Left ventricle myocardium inferior (tissue), 1 donor: ENCODE measurements around the gene KRTAP3-2. TPM values are rescaled to one million over a fixed set of nuclear protein-coding genes. Genes with fewer than 3 reads are reported as not detected.

Experiments
- DNase-seq: peaks from one replicate; pipeline ENCODE4 v3.0.0-alpha.2; 2020
- H3K27ac ChIP-seq: fragments of 200-600 bp; replicated peaks from 2 replicates; pipeline ENCODE4 v1.8.0; 2021
- H3K27me3 ChIP-seq: fragments of 200-600 bp; 2 replicates; pipeline ENCODE4 v1.8.0; 2021; ENCODE audit warnings: low read depth
- H3K36me3 ChIP-seq: fragments of 200-600 bp; 2 replicates; pipeline ENCODE4 v1.8.0; 2021
- H3K4me1 ChIP-seq: fragments of 200-600 bp; 2 replicates; pipeline ENCODE4 v1.8.0; 2021
- H3K4me3 ChIP-seq: fragments of 200-600 bp; 2 replicates; pipeline ENCODE4 v1.8.0; 2021; ENCODE audit warnings: mild to moderate bottlenecking, moderate library complexity
- H3K9me3 ChIP-seq: fragments of 200-600 bp; replicated peaks from 2 replicates; pipeline ENCODE4 v1.8.0; 2021
- intact Hi-C: fragments of 100-400 bp; cut with micrococcal nuclease; formaldehyde crosslinking; loops from one replicate; pipeline ENCODE4 v1.11.0; 2022
- total RNA-seq: library from RNA; stranded (reverse); fragmentation: NEBNext Ultra II Directional; extraction: Animal tissue kit (Norgen Biotek cat#: 25700); gene quantifications from one replicate; pipeline ENCODE4 v1.2.1, GENCODE V29; 2021
- TF ChIP-seq, protein P1 (sequence below): fragments of 200-600 bp; IDR thresholded peaks from 2 replicates; pipeline ENCODE4 v1.8.0; 2021; ENCODE audit warnings: antibody characterized with exemption, mild to moderate bottlenecking, borderline replicate concordance
- donor health status: DM: no; HTN: yes; CAD: no; lungs with severe emphysema.

The KRTAP3-2 gene
- total RNA-seq, 1 donor from 2014 or later, result not detected

DNA sequence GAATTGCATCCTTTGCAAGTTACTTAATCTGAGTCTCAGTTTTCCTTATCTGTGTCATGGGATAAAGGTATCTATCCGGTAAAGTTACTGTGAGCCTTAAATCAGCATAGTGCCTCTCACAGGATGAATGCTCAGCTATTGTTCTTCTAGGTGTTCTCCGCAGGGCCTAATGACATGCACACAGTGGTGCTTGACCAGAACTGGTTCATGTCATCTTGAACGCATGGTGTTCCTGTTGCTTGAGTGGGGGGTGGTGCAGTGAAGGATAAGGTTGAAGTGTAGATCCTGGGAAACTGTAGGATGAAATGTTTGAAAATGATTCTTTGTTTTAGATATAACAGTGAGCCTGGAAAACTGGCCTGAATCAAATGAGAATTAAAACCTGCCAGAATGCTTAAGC lies 19.6 kb downstream of the KRTAP3-2 start:
- no peak for DNase-seq
- no peak overlapping the region for H3K27ac ChIP-seq
- TF ChIP-seq, protein P1, sequence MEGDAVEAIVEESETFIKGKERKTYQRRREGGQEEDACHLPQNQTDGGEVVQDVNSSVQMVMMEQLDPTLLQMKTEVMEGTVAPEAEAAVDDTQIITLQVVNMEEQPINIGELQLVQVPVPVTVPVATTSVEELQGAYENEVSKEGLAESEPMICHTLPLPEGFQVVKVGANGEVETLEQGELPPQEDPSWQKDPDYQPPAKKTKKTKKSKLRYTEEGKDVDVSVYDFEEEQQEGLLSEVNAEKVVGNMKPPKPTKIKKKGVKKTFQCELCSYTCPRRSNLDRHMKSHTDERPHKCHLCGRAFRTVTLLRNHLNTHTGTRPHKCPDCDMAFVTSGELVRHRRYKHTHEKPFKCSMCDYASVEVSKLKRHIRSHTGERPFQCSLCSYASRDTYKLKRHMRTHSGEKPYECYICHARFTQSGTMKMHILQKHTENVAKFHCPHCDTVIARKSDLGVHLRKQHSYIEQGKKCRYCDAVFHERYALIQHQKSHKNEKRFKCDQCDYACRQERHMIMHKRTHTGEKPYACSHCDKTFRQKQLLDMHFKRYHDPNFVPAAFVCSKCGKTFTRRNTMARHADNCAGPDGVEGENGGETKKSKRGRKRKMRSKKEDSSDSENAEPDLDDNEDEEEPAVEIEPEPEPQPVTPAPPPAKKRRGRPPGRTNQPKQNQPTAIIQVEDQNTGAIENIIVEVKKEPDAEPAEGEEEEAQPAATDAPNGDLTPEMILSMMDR, result no peak
- peaks cover 83% of the 10 kb centered on the region for H3K27me3 ChIP-seq
- no peak overlapping the region for H3K4me3 ChIP-seq
- H3K9me3 ChIP-seq, result no peaks in the 10 kb centered on the region
- peaks cover 6% of the 10 kb centered on the region for H3K4me1 ChIP-seq
- H3K36me3 ChIP-seq, result no peaks in the 10 kb centered on the region
- intact Hi-C loops, result no loop called here

DNA sequence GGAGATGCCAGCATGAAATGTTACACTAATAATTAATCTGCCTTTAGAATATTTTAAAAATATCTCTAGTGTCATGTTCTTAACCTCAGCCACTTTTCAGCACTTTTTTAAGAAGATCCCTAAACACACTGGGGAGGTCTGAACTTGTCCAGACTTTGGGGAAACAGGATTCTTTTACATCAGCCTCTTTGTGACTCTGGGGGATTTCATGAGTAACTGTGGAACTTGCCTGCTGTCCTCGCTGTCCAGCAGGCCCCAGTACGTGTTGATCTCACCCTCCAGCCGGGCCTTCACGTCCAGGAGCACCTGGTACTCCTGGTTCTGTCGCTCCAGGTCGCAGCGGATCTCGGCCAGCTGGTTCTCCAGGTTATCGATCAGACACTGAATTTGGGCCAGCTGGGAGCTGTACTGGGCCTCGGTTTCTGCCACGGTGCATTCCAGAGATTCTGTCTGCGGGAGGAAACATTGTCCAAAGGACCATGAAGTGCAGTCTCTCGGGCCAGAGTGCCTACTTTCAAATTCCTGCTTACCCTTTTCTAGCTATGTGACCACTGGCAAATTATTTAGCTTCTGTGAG lies 21.0 kb downstream of the KRTAP3-2 start:
- Histone ChIP-seq H3K36me3 (no peaks in the 10 kb centered on the region), H3K9me3 (no peaks in the 10 kb centered on the region), H3K4me1 (peaks cover 6% of the 10 kb centered on the region), H3K27me3 (peaks cover 69% of the 10 kb centered on the region), H3K4me3 (no peak overlapping the region), H3K27ac (no peak overlapping the region)
- no peak for DNase-seq
- intact Hi-C loops, result no loop called here
- TF ChIP-seq, protein P1, result no peak

DNA sequence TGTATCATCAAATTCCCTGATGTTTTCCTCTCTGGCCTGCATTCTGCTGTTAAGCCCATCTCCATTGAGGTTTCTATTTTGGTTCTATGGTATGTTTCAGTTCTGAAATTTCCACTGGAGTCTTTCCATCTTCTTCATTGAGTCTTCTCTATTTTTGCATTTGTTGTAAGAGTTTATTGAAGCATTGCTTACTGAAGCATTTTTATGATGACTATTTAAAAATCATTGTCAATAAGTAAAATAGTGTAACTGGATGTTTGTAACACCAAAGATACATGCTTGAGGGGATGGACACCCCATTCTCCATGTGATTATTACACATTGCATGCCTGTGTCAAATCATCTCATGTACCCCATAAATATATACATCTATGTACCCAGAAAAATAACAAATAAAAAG lies 24.2 kb downstream of the KRTAP3-2 start:
- Histone ChIP-seq H3K36me3 (no peaks in the 10 kb centered on the region), H3K4me1 (peaks cover 3% of the 10 kb centered on the region), H3K9me3 (peaks cover 5% of the 10 kb centered on the region), H3K4me3 (no peak overlapping the region), H3K27me3 (peaks cover 37% of the 10 kb centered on the region), H3K27ac (no peak overlapping the region)
- TF ChIP-seq, protein P1, result no peak
- intact Hi-C loops, result no loop called here
- DNase-seq, result no peak

DNA sequence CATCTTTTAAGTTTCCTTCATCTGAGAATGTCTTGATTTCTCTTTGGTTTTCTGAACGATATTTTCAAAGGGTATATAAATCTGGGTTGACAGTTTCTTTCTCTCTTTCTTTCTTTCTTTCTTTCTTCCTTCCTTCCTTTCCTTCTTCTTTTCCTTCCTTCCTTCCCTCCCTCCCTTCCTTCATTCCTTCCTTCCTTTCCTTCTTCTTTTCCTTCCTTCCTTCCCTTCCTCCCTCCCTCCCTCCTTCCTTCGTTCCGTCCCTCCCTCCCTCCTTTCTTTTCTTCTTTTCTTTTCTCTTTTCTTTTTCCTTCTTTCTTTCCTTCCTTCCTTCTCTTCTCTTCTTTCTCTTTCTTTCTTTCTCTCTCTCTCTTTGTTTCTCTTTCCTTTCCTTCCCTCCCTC lies 25.3 kb downstream of the KRTAP3-2 start:
- Histone ChIP-seq H3K27ac (no peak overlapping the region), H3K27me3 (peaks cover 26% of the 10 kb centered on the region), H3K9me3 (peaks cover 5% of the 10 kb centered on the region), H3K4me3 (no peak overlapping the region), H3K36me3 (no peaks in the 10 kb centered on the region), H3K4me1 (no peaks in the 10 kb centered on the region)
- DNase-seq, result no peak
- intact Hi-C loops, result no loop called here
- TF ChIP-seq, protein P1, result no peak

DNA sequence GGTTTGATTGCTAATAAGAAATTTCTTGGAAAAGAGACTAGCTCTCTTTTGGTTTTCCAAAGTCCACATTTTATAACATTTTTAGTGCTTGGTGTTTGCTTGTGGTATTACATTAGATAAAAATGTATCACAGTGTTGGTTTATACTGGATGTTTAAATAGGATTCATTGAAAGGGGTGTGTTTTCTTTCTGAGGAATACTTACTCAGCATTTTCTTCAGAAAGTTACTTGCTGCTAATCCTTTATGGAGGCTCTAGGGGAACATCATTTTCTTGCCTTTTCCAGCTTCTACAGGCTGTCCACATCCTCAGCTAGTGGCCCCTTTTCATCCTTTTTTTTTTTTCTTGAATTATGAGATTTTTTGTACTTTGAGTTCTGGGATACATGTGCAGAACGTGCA lies 32.1 kb downstream of the KRTAP3-2 start:
- Histone ChIP-seq H3K4me3 (no peak overlapping the region), H3K4me1 (no peaks in the 10 kb centered on the region), H3K27me3 (peaks cover 14% of the 10 kb centered on the region), H3K27ac (no peak overlapping the region), H3K9me3 (peaks cover 5% of the 10 kb centered on the region), H3K36me3 (no peaks in the 10 kb centered on the region)
- TF ChIP-seq, protein P1, result no peak
- intact Hi-C loops, result no loop called here
- DNase-seq, result no peak
